ENCODE data around the gene CRP.

CRP gene

DNA sequence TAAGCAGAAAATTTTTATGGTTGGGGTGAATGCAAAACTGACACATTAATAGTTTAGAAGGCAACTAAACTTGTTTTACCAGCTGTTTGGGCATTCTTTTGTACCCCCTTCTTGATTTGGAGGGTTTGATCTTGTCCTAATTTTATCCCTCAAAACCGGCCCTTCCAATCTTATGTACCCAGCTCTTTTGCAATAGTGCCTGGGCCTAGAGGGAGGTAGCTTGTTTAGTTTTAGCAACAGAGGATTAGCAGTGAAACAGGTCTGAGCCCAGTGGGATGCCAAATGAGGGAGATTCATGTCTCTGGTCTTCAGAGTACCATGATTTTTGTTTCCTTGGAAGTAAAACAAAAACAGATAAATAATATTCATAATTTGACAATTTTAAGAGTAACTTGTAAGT is 45.1 kb downstream of the CRP start:
- TF ChIP-seq, protein P1, sequence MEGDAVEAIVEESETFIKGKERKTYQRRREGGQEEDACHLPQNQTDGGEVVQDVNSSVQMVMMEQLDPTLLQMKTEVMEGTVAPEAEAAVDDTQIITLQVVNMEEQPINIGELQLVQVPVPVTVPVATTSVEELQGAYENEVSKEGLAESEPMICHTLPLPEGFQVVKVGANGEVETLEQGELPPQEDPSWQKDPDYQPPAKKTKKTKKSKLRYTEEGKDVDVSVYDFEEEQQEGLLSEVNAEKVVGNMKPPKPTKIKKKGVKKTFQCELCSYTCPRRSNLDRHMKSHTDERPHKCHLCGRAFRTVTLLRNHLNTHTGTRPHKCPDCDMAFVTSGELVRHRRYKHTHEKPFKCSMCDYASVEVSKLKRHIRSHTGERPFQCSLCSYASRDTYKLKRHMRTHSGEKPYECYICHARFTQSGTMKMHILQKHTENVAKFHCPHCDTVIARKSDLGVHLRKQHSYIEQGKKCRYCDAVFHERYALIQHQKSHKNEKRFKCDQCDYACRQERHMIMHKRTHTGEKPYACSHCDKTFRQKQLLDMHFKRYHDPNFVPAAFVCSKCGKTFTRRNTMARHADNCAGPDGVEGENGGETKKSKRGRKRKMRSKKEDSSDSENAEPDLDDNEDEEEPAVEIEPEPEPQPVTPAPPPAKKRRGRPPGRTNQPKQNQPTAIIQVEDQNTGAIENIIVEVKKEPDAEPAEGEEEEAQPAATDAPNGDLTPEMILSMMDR (IDR thresholded peaks at IDR 0.05), result no peak
- no peak for TF ChIP-seq ZFX (IDR thresholded peaks at IDR 0.05; ENCODE audit: borderline replicate concordance)
- no peak overlapping the region for H3K27ac ChIP-seq

DNA sequence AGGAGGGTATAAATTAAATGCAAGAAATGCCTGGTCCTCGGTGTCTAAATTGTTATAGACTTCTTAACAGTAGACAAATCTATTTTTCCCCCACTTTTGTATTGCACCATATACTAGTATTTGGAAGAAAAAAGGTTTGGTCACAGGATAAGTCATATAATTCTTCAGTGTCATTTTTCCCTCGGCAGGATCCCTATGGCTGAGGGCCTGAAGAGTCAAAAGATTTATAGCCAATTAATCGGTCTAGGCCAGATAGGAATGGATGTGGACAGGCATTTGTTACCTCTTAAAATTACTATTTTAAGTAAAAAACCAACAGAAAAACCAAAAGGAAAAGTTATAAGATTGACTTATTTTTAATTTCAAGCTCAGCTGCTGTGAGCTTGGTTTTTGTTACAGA is 45.6 kb downstream of the CRP start:
- H3K27ac ChIP-seq, result no peak overlapping the region
- TF ChIP-seq, protein P1 (IDR thresholded peaks at IDR 0.05), result no peak
- no peak for TF ChIP-seq ZFX (IDR thresholded peaks at IDR 0.05; ENCODE audit: borderline replicate concordance)

DNA sequence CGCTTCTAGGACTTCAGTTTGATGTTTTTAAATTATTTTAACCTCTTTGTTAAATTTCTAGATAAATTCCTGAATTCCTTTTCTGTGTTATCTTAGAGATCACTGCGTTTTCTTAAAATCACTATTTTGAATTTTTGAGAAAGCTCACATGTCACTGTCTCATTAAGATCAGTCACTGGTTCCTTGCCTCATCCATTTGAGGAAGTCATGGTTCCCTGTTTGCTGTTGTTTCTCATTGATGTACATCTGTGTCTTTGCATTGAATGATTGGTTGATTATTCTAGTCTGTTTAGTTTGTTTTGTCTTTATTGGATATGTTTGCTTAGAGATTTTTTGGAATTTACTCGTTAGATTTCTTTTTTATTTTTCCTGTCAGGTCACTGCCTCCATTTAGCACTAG is 50.1 kb downstream of the CRP start:
- no peak overlapping the region for H3K27ac ChIP-seq
- TF ChIP-seq, protein P1 (IDR thresholded peaks at IDR 0.05), result no peak
- no peak for TF ChIP-seq ZFX (IDR thresholded peaks at IDR 0.05; ENCODE audit: borderline replicate concordance)

DNA sequence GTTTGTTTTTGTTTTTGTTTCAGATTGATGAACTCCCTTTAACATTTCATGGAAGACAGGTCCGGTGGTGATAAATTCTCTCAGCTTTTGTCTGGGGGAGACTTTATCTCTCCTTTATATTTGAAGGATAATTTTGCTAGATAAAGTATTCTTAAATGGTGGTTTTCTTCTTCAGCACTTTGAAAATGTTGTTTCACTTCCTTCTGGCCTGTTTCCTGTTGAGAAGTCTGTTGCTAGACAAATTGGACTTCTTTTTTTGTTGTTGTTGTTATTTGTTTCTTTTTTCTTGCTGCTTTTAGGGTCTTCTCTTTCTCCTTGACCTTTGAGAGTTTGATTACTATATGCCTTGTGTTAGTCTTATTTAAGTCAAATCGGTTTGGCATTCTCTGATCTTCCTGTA is 50.8 kb downstream of the CRP start:
- TF ChIP-seq, protein P1 (IDR thresholded peaks at IDR 0.05), result no peak
- TF ChIP-seq ZFX (IDR thresholded peaks at IDR 0.05; ENCODE audit: borderline replicate concordance), result no peak
- no peak overlapping the region for H3K27ac ChIP-seq
